A673 (cell line): ENCODE measurements around the gene ARL16.

ENCODE experiments used
- CTCF ChIP-seq: fragments of 300-800, 200-600 bp; sonication (generic); conservative IDR thresholded peaks from 2 replicates; pipeline ENCODE4 v1.5.1; 2017; ENCODE audit warnings: low read depth, mild to moderate bottlenecking, antibody characterized with exemption, low read length, moderate library complexity, mixed read lengths
- EZH2 ChIP-seq: fragments of 200-600 bp; sonication (generic); IDR thresholded peaks from 2 replicates; pipeline ENCODE4 v1.6.1; 2017; ENCODE audit warnings: borderline replicate concordance, low read depth, mild to moderate bottlenecking, mixed read lengths, antibody characterized with exemption, low read length; ENCODE audit not compliant: poor library complexity, severe bottlenecking

GRCh38 chr17:81666342-81667191 lies 17.0 kb downstream of the ARL16 start, which contains the start of the genes CCDC137 and OXLD1:
- no peak for TF ChIP-seq CTCF
- TF ChIP-seq EZH2, result no peak
